HG02588 (cell line): ENCODE measurements around the gene EPS15.
A peak's percentile ranks its signal among the peaks of the same experiment; 100 is the strongest.
"Not testable (repeated sequence)": the region's sequence is repeated elsewhere in the genome, so short reads cannot be mapped to it uniquely, and the experiment has no call there.

Experiments
- ATAC-seq: cut with Tn5 transposase; IDR thresholded peaks from one replicate; pipeline ENCODE4 v1.9.1; 2021; ENCODE audit warnings: mild to moderate bottlenecking, moderate library complexity; ENCODE audit not compliant: unreplicated experiment

Gene EPS15

DNA sequence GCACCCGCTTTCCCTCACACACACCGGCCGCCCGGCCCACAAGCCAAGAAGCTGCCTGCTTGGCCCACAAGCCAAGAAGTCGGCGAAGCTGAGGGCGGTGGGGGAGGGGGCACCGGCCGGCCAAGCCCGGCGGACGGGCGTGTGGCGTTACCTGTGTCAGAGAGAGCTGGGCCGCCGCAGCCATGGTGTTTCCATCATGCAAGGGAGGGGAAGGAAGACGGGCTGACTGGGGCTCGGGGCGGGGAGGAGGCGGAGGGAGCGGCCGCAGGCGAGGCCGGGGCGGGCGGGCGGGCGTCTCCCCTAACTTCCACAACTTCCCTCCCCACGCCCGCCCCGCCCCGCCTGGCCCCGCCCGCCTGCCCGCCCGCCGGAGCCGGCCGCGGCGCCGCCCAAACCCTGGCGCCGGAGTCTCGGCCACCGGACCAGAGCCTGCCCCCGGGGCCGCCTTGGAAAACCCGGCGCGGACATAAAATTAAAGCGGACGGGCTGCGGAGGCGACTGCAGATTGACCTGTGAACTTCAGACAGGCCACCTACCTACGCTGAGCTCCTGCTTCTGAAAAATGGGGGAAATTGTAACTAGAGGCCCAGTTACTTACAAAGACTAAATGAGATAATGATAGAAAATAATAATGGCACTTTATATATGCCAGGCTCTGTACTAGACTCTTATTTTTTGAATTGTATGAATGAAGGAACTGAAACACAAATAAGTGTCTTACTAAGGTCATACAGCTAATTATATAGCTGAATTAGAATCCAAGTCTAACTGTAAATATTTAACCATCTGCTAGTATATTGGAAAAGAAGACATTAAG lies at the start of gene EPS15:
EPS15 (minus strand) TSS at position 219 of the 817 bp plus-strand sequence; CDS start at position 184, 35 bp downstream.
- ATAC-seq, result peak; percentile 64

DNA sequence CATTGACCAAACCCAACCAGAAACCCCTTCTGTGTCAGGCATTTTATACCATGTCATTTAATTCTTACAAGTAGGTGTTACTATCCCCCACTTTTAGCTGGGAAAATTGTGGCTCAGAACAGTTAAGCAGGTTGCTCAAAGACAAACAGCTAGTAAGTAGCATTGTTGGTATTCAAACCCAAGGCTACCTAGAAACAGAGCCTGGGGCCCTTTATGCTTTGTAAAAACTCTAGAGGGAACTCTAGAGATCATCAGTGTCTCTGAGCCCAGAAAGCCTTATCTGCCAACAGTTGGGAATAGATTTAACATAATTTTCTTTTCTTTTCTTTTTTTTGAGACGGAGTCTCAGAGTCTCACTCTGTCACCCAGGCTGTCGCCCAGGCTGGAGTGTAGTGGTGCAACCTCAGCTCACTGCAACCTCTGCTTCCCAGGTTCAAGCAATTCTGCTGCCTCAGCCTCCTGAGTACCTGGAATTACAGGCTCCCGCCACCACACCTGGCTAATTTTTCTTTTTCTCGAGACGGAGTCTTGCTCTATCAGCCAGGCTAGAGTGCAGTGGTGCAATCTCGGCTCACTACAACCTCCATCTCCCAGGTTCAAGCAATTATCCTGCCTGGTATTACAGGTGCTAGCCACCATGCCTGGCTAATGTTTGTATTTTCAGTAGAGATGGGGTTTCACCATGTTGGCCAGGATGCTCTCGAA lies 49.3 kb upstream of the EPS15 start:
- no peak for ATAC-seq

DNA sequence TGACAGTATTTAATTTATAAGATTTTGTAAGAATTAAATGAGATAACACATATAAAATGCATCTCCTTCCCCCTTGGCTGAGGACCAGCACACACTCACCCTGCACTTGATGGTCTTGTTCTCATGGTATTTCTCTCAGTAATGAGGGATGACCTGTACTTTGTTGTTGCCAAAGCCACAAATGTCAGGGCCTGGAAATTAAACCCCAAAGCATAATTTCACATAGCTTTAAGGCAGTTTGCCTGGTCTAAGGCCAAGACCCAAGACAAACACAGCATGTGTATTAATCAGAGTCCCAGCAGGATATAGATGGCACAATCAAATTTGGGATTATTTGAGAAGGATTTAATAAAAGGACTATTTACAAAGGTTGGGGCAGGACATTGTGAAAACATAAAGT lies 48.6 kb upstream of the EPS15 start:
- no peak for ATAC-seq

DNA sequence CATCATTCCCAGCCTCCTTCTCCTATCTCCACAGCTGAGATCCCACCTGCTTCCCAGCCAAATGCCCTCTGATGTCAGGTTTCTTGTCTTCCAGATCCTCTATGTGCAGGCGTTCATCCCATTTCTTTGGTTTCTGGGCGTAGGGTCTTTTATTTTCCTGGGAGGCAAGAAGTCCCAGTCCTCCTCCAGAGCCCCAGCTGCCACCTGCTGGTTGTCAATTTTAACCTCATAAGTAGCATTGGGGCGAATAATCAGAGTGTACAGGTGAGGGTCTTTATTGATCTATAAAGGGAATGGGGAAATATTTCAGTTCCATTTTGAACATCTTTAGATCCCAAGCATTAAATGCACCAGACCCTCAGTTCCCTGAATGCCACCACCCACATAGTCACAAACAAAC lies 47.2 kb upstream of the EPS15 start:
- ATAC-seq, result no peak

DNA sequence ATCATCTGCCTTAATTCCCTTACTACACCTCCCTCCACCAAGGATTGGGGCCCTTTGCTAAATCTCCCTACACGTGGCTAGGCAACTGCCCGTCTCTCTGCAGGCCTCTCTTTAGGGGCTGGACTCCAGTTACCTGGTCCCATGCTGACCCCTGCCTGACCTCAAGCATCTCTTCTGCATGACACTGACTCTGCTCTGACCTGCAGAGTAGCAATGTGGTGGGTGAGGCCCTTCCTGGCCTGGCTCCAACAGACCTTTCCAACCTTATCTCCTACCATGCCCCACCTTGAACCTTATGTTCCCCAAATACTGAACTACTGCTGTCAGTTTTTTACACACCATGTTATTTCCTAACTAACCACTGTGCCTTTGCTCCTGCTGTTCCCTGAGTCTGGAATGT lies 45.9 kb upstream of the EPS15 start:
- no peak for ATAC-seq

DNA sequence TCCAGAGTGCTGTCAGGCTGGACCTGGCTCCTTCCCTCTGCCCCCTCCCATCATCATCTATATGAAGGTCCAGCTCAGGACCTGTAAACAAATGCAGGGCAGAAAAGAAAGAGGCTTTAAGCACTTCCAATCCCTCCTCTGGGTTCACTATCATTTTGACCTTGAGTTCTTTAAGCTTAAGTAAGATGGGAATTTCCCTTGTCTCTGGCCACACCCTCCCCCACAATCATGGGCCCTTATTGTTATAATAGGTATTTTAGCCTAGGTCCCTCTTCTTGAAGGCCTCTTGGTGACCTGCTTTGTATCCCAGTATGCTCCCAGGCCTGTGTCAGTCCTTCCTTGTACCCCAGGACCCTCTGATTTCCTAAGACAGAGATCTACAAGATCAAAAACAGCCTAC lies 45.1 kb upstream of the EPS15 start:
- ATAC-seq, result no peak

DNA sequence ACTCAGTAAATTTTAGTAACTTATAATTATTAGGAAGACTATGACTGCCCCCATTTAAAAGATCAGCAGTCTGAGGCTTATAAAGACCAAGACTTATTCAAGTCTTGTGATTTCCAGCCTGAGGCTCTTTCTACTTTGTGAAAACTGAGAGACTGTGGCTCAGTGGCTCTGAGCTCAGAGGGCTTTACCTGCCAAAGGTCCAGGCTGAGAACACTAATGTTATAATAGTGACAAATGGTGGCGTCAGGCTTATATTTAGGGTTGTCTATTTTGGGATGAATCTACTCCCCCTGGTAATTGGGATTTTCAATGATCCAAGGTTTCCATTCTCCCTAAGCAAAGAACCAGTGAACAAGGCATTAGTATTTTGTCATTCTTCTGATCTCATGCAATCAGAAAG lies 42.6 kb upstream of the EPS15 start:
- no peak for ATAC-seq

DNA sequence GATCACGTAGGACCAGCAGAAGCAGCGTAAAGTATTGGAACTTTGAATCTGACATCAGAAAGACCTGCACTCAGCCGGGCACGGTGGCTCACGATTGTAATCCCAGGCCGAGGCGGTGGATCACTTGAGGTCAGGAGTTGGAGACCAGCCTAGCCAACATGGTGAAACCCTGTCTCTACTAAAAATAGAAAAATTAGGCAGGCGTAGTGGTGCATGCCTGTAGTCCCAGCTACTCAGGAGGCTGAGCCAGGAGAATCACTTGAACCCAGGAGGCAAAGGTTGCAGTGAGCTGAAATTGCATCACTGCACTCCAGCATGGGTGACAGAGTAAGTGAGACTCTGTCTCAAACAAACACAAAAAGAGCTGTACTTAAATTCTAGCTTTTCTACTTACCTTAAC lies 41.8 kb upstream of the EPS15 start:
- not testable (repeated sequence) for ATAC-seq

DNA sequence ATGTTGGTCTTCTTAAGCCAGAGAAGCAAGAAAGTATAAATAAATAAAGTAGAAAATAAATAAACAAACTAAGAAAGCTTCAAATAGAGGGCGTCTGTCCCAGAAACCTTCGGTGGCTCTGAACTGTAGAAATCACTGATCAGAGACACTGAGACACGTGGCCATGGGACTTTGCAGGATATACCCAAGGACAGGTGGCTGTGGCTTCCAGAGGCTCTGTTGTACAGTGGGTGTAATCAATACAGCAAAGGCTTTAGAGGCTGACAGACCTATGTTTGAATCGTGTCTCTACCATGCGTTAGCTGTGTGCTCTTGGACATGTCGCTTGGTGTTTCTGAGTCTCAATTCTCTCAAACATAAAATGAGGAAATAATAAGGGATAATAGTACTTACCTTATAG lies 41.0 kb upstream of the EPS15 start:
- no peak for ATAC-seq

DNA sequence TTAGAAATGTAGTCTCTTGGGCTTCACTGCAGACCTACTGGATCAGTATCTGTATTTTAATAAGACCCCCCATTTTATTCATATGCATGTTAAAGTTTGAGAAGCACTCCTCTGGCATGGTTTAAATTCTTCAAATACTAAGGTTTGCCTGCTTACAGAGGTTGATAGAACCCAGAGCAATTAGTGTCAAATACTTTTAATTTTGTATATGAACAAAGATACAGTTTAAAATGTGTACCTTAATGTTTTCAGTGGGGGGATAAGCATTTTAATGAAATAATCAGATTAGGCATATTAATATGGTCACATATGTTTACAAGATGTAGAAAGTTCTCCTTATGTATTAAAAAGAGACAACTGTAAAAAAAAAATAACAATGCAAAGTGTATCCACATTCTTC lies 40.4 kb upstream of the EPS15 start:
- ATAC-seq, result no peak

DNA sequence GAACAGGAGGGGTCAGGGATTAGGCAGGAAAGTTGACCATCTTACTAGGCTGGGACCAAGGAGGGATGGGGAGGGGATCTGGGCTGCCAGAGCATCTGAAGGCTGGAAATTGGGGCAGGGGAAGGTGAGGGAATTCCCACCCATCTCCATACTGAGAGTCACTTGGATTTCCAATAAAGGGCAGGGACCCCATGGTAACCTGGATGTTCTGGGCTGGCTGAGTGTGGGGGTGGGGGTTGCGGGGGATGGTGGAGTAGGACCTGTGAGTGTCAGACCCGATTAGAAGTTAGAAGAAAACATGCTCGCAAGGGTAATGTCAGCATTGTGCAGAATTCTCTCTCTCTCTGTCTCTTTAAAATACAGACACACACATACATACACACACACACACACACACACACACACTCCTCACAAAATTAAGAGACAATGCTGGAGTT lies 40.0 kb upstream of the EPS15 start:
- no peak for ATAC-seq

DNA sequence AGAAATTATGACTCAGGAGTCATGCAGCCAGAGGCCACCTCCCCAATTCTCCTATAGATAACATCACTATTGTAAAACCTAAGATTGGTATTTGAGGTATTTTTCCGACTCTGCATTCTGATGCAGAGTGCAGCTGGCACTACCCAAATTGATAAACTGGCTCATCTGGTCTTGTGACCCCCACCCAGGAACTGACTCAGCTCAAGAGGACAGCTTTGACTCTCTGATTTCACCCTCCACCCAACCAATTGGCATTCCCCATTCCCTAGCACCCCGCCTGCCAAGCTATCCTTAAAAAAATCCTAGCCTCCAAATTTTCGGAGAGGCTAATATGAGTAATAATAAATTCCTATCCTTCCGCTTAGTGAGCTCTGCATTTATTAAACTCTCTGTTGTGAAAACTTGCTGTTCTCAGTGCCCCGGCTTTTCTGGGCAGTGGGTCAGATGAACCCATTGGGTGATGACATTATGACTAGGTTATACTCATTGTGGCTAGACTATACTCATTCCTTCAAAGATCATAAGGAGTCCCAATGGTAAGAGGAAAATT lies 39.4 kb upstream of the EPS15 start:
- ATAC-seq, result no peak

DNA sequence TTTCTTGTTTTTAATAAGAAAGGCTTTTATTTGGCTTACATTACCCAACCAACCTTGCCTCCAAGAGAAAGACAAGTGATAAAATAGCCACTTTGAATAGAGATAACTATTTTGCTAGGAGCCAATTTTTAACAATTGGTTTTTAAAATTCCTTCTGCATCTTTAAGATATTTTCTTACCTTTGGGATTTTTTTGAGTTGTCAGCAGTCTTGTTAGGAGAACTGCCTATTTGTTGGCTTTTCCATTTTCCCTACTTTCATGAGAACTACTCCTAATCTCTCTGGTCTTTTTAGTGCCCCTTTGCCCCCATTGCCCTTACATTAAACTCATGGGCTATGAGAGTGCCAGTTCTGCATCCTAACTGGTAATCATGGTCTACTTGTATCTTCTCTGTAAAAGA lies 38.1 kb upstream of the EPS15 start:
- no peak for ATAC-seq

DNA sequence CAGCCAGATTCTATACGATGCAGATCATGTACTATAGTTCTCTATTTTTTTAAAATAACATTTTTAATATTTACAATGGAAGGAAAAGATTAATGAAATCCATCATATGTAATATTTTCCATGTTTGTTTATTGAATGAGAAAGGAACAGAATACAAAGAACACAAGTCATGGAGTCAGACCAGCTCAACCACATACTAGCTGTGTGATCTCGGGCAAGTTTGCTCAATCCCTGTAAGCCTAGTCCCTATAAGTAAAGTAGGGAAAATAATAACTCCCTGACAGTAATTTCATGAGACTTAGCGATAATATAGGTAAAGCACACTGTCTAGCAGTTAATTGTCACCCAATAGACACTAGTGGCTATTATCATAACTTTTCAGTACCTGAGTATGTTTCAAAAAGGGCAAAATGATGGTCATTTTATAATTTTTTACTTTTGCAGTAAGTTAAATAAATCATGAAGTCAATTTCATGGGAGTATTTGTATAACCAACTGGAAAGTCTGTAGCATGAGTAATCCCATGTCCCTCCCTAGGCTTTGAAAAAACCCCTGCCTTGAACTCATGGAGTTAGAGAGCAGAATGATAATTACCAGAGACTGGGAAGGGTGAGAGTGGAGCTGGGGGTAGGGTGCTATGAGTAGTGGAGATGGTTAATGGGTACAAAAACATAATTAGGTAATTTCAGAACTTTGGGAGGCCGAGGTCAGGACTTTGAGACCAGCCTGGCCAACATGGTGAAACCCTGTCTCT lies 37.0 kb upstream of the EPS15 start:
- no peak for ATAC-seq

DNA sequence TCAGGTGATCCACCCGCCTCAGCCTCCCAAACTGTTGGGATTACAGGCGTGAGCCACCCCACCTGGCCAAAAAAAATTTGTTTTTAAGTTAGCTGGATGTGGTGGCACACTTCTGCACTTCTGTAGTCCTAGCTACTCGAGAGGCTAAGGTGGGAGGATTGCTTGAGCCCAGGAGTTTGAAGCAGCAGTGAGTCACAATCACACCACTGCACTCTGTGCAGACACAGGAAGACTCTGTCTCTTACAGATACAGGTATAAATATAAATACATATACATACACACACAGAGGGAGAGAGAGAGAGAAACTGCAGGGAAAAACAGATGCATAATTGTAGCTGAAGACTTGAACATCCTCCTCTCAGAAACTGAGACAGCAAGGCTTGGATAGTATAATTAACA lies 34.8 kb upstream of the EPS15 start:
- no peak for ATAC-seq

DNA sequence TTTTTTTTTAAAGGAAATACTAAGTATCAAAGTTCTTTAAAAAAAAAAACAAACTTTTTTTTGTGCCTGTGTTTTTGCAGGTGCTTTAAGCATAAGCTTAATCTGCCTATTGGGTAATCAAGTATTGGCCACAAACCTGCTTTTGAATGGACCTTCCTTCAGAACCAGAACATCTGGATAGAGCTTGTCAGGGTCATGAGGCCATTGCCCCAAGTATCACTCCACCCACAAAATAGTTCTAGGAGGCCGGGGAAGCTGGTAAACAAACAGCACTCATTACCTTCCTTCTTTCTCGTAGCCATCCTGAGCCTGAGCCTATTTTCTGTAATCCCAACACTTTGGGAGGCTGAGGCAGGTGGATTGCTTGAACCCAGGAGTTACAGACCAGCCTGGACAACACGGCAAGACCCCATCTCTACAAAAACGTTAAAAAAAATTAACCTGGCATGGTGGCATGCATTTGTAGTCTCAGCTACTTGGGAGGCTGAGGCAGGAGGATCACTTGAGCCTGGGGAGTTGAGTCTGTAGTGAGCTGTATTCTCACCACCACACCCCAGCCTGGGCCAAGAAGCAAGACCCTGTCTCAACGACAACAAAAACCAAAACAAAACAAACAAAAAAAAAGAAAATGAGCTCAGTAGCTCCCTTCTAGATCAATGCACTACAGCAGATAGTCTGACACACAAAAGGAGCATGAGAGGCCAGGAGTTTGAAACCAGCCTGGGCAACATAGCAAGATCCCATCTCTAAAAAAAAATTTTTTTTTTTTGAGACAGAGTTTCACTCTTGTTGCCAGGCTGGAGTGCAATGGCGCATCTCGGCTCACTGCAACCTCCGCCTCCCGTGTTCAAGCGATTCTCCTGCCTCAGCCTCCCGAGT lies 34.1 kb upstream of the EPS15 start:
- ATAC-seq, result no peak

DNA sequence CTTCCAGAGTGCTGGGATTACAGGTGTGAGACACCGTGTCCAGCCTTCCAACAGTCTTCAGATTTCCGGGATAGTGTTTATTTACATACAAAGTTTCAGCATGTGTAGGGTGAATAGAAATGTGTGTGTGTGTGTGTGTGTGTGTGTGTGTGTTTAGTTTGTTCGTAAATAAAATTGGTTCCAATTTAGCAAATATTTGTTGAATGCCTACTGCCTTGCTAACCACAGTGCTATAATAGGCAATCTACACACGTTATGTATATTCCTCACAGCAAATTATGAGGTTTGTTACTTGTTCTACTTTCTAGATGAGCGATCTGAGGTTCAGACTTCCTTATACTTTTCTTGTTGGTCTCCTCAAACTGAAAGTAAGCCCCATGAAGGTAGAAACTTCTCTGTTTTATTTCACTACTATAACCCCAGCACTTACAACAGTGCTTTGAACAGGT lies 32.8 kb upstream of the EPS15 start:
- no peak for ATAC-seq

DNA sequence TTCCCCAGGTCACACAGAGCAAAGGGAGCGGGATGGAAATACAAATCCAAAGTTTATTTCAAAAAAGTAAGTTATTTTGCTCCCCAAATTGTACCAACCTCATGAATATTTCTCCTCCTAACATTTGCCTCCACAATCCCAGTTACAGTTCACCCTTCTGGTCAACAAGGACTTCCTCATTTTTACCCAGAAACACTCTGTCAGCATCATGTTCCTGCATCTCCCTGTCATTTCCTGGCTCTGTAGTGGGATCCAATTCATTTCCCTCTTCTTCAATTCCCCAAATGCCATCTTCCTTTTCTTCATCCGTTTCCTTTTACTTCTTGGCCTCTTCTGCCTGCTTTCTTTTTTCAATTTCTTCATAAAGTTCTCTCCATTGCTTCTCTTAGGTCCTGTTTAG lies 32.0 kb upstream of the EPS15 start:
- ATAC-seq, result no peak

DNA sequence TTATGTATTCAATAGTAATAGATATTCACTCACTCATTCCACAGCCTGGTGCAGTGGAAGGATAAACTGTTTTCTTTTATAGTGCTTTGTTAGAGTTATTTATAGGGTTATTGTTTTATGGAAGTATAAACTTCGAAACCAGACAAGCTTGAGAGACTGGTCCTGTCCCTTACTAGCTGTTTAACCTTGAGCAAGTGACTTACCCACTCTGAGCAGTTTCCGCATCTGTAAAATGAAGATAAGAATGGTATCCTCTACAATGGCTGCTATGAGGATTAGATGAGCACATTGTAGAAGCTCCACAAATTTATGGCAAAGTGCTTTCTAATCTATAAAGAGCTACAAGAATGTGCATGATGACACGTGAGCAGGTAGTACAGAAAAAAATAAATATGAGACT lies 30.8 kb upstream of the EPS15 start:
- no peak for ATAC-seq

DNA sequence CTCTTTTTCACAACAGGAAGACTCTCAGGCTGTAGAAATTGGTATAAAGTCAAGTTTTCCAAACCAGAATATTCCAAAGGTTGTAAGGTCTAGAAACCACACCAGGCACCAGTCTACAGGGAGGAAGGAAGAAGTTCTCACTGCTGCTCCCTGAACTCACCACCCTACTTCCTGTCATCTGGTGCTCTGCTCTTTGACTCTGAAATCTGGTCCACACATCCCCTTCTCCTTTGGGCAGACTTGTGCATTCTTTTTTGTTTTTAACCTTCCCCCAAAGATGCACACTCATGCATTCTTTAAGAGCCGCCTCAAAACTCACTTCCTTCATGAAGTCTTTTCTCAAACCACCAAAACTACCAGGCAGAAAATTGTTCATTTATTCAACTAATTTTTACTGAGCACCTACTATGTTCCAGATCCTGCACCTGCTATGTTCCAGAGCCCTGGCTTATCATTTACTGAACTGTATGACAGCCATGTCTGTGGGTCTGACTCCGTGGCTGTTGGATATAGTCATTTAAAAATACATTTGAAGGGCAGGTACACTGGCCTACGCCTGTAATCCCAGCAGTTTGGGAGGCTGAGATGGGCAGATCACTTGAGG lies 30.1 kb upstream of the EPS15 start:
- ATAC-seq, result no peak
